Measurements from ENCODE around the gene SRM. TPM values are rescaled to one million over a fixed set of nuclear protein-coding genes. Genes with fewer than 3 reads are reported as not detected.

SRM gene
- polyA plus RNA-seq, 3 donors = 23.2 to 43.2 (median 37.6) TPM

DNA sequence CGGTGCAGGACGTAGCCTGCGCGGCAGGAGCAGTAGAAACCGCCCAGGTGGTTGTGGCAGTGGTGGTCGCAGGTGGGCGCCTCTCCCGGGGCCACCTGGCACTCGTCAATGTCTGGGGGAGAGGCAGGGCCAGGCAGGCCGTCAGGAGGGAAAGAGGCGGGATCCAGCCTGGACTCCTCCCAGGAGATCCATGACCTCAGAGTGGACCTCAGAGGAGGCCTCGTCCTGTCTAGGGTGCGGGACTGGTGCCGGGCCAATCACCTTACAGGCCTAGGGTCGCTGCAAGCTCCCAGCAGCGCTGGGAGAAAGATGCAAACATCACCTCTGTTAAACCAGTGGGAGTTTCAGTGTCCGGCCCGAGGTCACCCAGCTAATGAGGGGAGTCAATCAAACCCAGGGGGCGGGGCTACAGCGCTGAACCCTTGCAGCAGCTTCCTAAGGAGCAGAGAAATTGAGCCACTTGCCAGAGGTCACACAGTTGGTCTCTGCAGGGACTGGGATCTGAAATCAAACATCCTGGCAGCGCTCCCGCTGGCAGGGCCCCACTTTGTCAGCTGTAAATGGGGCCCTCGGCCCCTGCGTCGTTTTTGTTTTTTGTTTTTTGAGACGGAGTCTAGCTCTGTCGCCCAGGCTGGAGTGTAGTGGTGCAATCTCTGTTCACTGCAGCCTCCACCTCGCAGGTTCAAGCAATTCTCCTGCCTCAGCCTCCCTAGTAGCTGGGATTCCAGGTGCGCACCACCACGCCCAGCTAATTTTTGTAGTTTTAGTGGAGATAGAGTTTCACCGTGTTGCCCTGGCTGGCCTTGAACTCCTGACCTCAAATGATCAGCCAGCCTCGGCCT is 14.2 kb downstream of the SRM start:
- H3K4me1 ChIP-seq (ENCODE audit: control insufficient read depth in 1 of 2, insufficient read depth in 2 of 2, low read length in 2 of 2) = no peaks in the 10 kb centered on the region
- no peaks in the 10 kb centered on the region for H3K4me1 Mint-ChIP-seq
- 78% methylated on average over 25 of the region's 32 CpGs for WGBS (ENCODE audit: insufficient coverage)
- H2AFZ ChIP-seq (ENCODE audit: insufficient read depth, low read depth, low read length, poor library complexity, severe bottlenecking) = no peak overlapping the region
- H3K27me3 ChIP-seq (ENCODE audit: control insufficient read depth in 2 of 2, insufficient read depth in 2 of 2, low read length in 2 of 2) = no peaks in the 10 kb centered on the region
- DNase-seq = no peak
- no peaks in the 10 kb centered on the region for H3K79me2 ChIP-seq (ENCODE audit: insufficient read depth, low read length)
- H3K9me3 ChIP-seq (replicated peaks in 1 of 2; ENCODE audit: control insufficient read depth in 1 of 2, insufficient read depth in 1 of 2, low read length in 2 of 2) = no peaks in the 10 kb centered on the region
- no peaks in the 10 kb centered on the region for H3K36me3 Mint-ChIP-seq
- TF ChIP-seq CTCF (IDR thresholded peaks at IDR 0.05) = no peak
- peaks cover 0 to 3% (median 0%) of the 10 kb centered on the region in 7 donors for H3K9me3 Mint-ChIP-seq
- no peak overlapping the region for H3K4me3 ChIP-seq (replicated peaks in 1 of 3; ENCODE audit: low read depth in 2 of 3, low read length in 3 of 3)
- no peak overlapping the region for H3K27ac ChIP-seq (ENCODE audit: low read depth in 1 of 2, low read length in 2 of 2)
- no peak overlapping the region for H3K4me2 ChIP-seq (replicated peaks; ENCODE audit: extremely low read depth, low read length, poor library complexity, severe bottlenecking)
- no peak overlapping the region for H3K27ac Mint-ChIP-seq
- no peaks in the 10 kb centered on the region for H3K36me3 ChIP-seq (replicated peaks in 1 of 2; ENCODE audit: control insufficient read depth in 1 of 2, insufficient read depth in 2 of 2, low read length in 2 of 2)
- H3K9ac ChIP-seq (ENCODE audit: insufficient read depth, low read length, poor library complexity, severe bottlenecking) = no peak overlapping the region
- no peak overlapping the region for H3K4me3 Mint-ChIP-seq
- no peaks in the 10 kb centered on the region for H4K20me1 ChIP-seq (ENCODE audit: insufficient read depth, low read length)
- peaks cover 0 to 1% (median 0%) of the 10 kb centered on the region in 3 donors for H3K27me3 Mint-ChIP-seq (ENCODE audit: low read depth in 3 of 3)
- intact Hi-C loops (cut with micrococcal nuclease) = no loop called here

GRCh38 chr1:11044849-11045427 is 14.9 kb downstream of the SRM start:
- Mint-ChIP-seq H3K4me3 (no peak overlapping the region), H3K9me3 (peaks cover 0 to 3% (median 0%) of the 10 kb centered on the region in 7 donors), H3K27ac (no peak overlapping the region), H3K4me1 (no peaks in the 10 kb centered on the region), H3K36me3 (no peaks in the 10 kb centered on the region), H3K27me3 (ENCODE audit: low read depth in 3 of 3) (peaks cover 0 to 1% (median 0%) of the 10 kb centered on the region in 3 donors)
- WGBS (ENCODE audit: insufficient coverage) = 87% methylated on average over 15 of the region's 16 CpGs
- Histone ChIP-seq H2AFZ (ENCODE audit: insufficient read depth, low read depth, low read length, poor library complexity, severe bottlenecking) (no peak overlapping the region), H3K4me1 (ENCODE audit: control insufficient read depth in 1 of 2, insufficient read depth in 2 of 2, low read length in 2 of 2) (no peaks in the 10 kb centered on the region), H3K36me3 (replicated peaks in 1 of 2; ENCODE audit: control insufficient read depth in 1 of 2, insufficient read depth in 2 of 2, low read length in 2 of 2) (no peaks in the 10 kb centered on the region), H3K9me3 (replicated peaks in 1 of 2; ENCODE audit: control insufficient read depth in 1 of 2, insufficient read depth in 1 of 2, low read length in 2 of 2) (no peaks in the 10 kb centered on the region), H3K9ac (ENCODE audit: insufficient read depth, low read length, poor library complexity, severe bottlenecking) (no peak overlapping the region), H3K4me3 (replicated peaks in 1 of 3; ENCODE audit: low read depth in 2 of 3, low read length in 3 of 3) (no peak overlapping the region), H3K79me2 (ENCODE audit: insufficient read depth, low read length) (no peaks in the 10 kb centered on the region), H4K20me1 (ENCODE audit: insufficient read depth, low read length) (no peaks in the 10 kb centered on the region), H3K4me2 (replicated peaks; ENCODE audit: extremely low read depth, low read length, poor library complexity, severe bottlenecking) (no peak overlapping the region), H3K27ac (ENCODE audit: low read depth in 1 of 2, low read length in 2 of 2) (no peak overlapping the region), H3K27me3 (ENCODE audit: control insufficient read depth in 2 of 2, insufficient read depth in 2 of 2, low read length in 2 of 2) (no peaks in the 10 kb centered on the region)
- intact Hi-C loops (cut with micrococcal nuclease) = no loop called here
- no peak for TF ChIP-seq CTCF (IDR thresholded peaks at IDR 0.05)
- DNase-seq = no peak

Data from CD14-positive monocyte (primary cell).